HG02610 (cell line): ENCODE measurements around the gene ANKK1.

Experiments
- ATAC-seq: cut with Tn5 transposase; IDR thresholded peaks from one replicate; pipeline ENCODE4 v1.9.1; 2021; ENCODE audit warnings: mild to moderate bottlenecking, moderate library complexity; ENCODE audit not compliant: unreplicated experiment

The ANKK1 gene

DNA sequence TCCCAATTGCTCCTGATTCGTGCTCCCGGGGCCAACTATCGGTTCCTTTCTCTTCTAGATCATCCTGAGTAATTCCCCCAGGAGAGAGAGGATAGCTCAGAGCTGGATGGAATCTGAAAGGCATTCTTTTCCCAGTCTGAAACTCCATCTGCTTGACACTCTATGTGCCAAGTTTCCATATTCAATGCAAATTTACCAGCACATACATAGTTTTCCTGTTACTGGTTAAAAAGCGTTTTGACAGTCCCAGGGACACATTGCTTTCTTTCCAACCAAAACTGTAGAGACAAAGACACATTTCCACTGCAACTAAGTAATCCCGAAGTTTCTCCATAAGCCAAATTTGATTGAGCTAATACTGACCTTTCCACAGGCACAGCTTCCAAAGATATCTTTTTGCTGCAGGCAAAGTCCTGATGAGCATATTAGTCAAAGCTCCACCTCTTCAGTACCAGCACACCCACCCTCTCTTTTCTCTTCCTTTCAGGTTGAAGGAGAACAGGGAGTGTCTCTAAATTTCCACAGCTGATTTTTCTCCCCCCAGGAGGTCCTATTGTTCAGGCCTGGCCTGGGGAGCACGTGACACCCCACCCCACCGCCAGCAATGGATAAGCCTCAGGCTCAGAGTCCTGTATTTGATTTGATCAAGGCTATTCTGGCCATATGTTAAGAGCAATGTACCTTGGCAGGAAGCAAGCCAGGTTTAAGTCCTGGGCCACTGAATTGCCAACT, 9.7 kb upstream of the ANKK1 start:
- ATAC-seq: no peak

DNA sequence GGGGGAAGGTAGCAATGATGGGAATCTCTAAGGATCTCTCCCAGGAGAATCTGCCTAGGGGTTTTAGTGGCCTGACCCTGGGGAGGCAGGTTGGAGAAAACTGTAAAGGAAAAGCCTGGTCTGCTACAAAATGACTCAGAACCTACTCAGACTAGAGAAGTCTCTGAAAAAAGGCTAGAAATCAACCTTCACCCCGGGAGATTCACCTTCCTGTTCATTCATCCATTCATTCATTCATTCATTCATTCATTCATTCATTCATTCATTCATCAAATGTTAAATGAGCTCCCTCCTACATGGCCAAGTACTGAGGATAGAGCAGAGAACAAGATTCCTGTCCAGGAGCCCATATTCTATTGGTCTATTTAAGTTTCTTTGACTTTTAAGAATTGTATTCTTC, 8.9 kb upstream of the ANKK1 start:
- no peak for ATAC-seq

- no peak for ATAC-seq
Observed at GRCh38 chr11:113382121-113382520, 5.5 kb upstream of the ANKK1 start.

DNA sequence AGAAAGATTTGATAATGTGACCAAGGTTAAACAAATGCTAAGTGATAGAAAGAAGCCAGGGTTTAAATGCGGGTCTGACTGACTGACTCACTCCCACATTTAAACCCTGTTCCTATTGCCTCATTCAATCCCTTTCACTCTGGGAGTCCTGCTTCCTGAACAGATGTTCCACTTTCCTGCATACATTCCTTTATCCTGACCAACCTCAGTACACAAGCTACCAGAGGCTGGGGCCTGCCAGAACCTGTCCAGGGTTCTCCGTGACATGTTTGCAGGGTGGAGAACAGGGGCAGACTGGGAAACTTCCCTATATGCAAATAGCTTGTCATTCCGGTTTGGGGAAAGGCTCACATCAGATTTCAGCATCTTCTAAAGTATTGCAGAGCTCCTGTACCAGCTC, 3.0 kb upstream of the ANKK1 start:
- ATAC-seq: no peak

DNA sequence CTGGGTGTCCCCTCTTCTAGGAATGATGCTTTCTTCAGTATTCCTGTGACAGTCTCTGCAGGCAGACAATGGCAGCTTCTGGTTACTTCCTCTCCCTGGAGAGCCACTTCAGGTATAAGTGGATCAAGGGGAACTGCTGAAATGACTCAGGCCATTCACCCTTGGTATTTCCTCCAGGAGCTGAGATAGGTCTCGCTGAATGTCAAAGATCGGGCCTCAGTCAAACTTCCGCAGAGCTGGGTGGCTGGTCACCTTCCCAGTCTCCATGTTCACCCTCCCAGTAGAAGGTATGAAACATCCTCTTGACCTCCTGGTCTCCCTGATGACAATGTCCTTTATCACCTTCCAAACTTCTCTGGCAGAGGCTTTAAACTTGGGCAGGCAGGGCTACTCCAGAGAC, 1.8 kb upstream of the ANKK1 start:
- no peak for ATAC-seq

GRCh38 chr11:113386866-113387265, 713 bp upstream of the ANKK1 start:
- no peak for ATAC-seq

GRCh38 chr11:113389272-113389671, 1.7 kb downstream of the ANKK1 start:
- no peak for ATAC-seq

- no peak for ATAC-seq
Observed at GRCh38 chr11:113392236-113392921, 4.8 kb downstream of the ANKK1 start.

DNA sequence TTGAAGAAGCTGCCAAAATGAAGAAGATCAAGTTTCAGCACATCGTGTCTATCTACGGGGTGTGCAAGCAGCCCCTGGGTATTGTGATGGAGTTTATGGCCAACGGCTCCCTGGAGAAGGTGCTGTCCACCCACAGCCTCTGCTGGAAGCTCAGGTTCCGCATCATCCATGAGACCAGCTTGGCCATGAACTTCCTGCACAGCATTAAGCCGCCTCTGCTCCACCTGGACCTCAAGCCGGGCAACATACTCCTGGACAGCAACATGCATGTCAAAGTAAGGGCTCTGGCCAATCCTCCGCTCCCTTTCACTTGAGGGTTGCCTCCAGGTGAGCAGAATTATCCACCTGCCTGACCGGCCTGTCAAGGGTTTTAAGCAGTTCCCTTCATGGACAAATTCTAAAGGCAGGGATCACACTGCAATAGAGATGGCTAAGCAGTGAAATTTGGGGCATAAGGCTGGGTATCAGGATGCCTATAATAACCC, 6.0 kb downstream of the ANKK1 start:
- ATAC-seq: no peak

GRCh38 chr11:113394919-113395318, 7.3 kb downstream of the ANKK1 start:
- ATAC-seq: no peak

DNA sequence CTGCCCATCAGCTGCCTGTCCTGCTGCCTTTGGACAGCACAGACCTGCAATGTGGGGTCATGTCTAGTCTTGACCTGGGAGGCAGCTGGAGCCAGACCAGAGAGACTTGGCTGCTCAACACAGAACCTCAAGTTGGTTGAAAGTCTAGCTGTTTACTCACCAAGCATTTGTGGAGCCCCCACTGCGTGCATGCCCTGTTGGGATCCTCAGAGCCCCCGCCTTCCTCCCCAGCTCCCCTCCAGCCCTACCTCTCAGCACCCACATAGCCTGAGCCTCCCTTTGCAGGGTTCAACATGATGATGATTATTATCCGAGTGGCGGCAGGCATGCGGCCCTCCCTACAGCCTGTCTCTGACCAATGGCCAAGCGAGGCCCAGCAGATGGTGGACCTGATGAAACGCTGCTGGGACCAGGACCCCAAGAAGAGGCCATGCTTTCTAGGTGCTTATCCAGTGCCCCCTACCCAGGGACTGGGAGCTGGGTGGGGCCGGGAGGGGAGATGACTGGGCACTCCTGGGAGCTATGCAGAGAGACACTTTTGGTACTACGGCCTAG, 8.3 kb downstream of the ANKK1 start:
- no peak for ATAC-seq

DNA sequence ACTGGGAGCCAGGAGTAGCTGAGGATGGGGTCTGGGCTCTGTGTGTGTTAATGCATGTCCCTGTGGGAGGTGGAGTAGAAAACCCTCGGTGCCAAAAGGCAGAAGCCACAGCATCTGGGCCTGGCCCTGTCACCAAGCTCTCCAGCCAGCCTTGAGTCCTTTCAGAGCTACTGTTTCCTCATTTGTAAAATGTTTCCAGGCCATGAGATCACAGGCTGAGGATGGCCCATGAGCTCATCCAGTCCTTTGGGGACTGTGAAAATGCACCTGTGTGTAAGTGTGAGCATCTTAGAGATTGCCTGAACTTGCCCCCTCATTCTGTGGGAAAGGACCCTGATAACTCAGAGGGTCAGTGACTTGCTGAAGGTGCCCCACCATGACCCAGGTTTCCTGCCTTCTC, 9.1 kb downstream of the ANKK1 start:
- ATAC-seq: no peak

DNA sequence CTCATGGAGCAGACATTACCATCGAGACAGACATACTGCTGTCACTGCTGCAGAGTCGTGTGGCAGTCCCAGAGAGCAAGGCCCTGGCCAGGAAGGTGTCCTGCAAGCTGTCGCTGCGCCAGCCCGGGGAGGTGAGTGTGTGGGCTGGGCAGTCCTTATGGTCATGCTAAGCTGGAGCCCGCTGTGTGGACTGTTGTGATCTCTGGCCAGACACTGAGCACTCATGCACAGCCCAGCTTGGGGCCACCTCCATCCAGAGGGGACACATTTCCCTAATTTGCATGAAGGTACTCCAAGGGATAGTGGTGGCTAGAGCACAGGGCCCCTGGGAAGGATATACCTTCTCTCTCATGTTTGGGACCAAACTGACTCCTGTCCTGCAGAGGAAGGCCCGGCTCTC, 9.6 kb downstream of the ANKK1 start:
- no peak for ATAC-seq

DNA sequence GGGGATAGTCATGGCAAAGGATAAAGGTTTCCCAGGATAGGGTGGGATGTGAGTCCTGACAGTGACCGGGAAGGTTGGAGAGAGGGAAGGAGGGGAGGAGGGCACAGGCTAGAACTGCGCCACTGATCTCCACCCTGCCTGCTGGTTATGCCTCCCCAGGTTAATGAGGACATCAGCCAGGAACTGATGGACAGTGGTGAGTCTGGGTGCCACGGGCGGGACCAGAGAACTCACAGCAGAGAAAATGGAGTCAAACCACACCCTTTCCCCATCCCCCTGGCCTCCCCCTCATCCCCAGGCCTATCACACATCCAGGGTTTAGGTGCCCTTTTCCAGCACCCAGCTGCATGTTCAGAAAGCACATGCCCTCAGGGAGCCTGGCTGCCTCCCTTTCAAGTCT, 10.2 kb downstream of the ANKK1 start:
- no peak for ATAC-seq

GRCh38 chr11:113398669-113399430, 11.3 kb downstream of the ANKK1 start:
- ATAC-seq: no peak

- no peak for ATAC-seq
Observed at GRCh38 chr11:113400631-113401230, 13.2 kb downstream of the ANKK1 start.

- no peak for ATAC-seq
Observed at GRCh38 chr11:113401718-113402117, 14.1 kb downstream of the ANKK1 start.

GRCh38 chr11:113404859-113405430, 17.4 kb downstream of the ANKK1 start:
- ATAC-seq: no peak

- no peak for ATAC-seq
Observed at GRCh38 chr11:113405724-113406478, 18.3 kb downstream of the ANKK1 start.

DNA sequence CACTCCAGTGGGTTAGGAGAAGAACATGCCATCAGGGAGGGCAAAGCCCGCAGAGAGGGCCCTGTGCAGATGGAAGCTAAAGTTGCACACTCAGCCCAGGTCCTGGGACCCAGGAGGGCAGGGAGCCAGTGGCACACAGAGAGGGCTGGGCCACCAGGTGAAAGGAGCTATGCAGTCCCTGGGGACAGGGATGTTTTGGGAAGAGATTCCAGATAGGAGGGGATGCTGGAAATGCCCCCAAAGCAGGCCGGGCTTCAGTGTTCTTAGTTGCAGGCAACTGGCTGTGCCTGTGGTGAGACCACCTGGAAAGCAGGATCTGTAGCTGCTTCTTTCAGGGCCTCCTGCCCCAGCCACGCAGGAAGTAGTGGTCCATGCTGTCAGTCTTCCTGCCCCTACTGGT, 19.6 kb downstream of the ANKK1 start:
- no peak for ATAC-seq
